ENCODE results near the gene PCDHA12. TPM values are rescaled to one million over a fixed set of nuclear protein-coding genes. Genes with fewer than 3 reads are reported as not detected.

Gene PCDHA12
- total and polyA plus RNA-seq, 10 donors: 0.06 to 0.79 (median 0.22) TPM; not detected in 5

DNA sequence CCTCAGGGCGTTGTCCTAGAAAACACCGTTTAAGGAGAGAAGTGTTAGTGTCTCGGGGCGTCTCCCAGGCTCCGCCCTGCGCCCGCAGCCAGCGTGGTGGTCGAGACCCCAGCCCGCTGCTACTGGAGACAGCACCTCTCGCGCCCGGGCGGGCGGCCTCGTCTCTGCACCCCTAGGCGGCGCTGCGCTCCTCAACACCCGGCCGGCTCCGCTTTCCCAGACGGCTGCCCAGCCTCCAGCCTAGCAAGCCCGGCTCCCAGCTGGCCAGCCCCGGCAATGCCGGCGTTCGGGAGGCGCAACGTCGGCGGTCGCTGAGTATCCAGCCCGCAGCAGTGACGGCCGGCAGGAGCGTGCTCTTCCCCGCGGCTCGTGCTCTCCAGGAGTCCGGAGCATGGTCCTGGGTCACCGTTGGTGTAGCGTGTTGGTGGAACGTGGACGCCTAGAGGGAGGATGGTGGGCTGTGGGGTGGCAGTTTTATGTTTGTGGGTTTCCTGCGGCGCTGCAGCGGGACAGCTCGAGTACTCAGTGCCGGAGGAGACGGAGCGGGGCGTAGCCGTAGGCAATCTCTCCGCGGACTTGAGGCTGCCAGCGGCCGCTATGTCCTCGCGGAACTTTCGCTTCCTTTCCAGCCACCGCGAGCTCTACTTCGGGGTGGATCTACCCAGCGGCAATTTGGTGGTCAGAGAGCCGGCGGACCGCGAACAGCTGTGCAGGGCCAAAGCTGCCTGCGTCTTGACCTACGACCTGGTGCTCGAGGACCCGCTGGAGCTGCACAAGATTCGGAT, 51.5 kb downstream of the PCDHA12 start:
- WGBS, 5 donors: 4 to 10% (median 5%) methylated on average over 28 to 74 of the region's 74 CpGs
- Histone ChIP-seq H3K4me3 (peak overlapping the region; percentile 25 to 70 (median 38)), H3K4me1 (peaks cover 4 to 19% (median 11%) of the 10 kb centered on the region in 6 donors), H3K27ac (peak overlapping the region in 5 of 8 donors; percentile 2 to 57 (median 27)), H3K27me3 (replicated peaks in 1 of 7) (peaks cover 0 to 77% (median 27%) of the 10 kb centered on the region in 7 donors), H3K36me3 (no peaks in the 10 kb centered on the region), H3K9me3 (peaks cover 0 to 28% (median 0%) of the 10 kb centered on the region in 8 donors)
- TF ChIP-seq, protein P1, sequence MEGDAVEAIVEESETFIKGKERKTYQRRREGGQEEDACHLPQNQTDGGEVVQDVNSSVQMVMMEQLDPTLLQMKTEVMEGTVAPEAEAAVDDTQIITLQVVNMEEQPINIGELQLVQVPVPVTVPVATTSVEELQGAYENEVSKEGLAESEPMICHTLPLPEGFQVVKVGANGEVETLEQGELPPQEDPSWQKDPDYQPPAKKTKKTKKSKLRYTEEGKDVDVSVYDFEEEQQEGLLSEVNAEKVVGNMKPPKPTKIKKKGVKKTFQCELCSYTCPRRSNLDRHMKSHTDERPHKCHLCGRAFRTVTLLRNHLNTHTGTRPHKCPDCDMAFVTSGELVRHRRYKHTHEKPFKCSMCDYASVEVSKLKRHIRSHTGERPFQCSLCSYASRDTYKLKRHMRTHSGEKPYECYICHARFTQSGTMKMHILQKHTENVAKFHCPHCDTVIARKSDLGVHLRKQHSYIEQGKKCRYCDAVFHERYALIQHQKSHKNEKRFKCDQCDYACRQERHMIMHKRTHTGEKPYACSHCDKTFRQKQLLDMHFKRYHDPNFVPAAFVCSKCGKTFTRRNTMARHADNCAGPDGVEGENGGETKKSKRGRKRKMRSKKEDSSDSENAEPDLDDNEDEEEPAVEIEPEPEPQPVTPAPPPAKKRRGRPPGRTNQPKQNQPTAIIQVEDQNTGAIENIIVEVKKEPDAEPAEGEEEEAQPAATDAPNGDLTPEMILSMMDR (IDR thresholded peaks at IDR 0.05 in 8 of 11, conservative IDR thresholded peaks at IDR 0.05 in 3 of 11): peak in 10 of 11 experiments; percentile 32 to 81 (median 65)
- no peak for TF ChIP-seq POLR2A (IDR thresholded peaks at IDR 0.05)
- TF ChIP-seq POLR2AphosphoS5 (IDR thresholded peaks at IDR 0.05): peak in 2 of 3 donors; percentile 44 to 59
- intact Hi-C loops (cut with DNase I; ENCODE audit: low total_unique reads): loop anchor here (2.0 kb wide), 1 partner anchor 110 kb away; no protein-coding TSS in a partner anchor
- DNase-seq: peak; percentile 83

DNA sequence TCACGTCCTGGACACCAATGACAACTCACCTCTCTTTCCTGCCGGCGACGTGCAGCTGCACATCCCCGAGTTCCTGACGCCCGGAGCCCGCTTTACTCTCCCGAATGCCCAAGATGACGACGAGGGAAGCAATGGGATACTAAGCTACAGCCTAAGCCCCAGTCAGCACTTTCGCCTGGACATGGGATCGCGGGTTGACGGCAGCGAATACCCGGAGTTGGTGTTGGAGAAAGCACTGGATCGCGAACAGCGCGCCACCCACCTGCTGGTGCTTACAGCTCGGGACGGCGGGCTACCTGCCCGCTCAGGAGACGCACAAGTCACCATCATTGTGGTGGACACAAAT, 52.1 kb downstream of the PCDHA12 start:
- 12 to 32% (median 15%) methylated on average over 17 to 26 of the region's 26 CpGs for WGBS, 5 donors
- H3K9me3 ChIP-seq: peaks cover 0 to 28% (median 0%) of the 10 kb centered on the region in 8 donors
- TF ChIP-seq POLR2AphosphoS5 (IDR thresholded peaks at IDR 0.05) (no peak), POLR2A (IDR thresholded peaks at IDR 0.05) (no peak)
- TF ChIP-seq, protein P1 (IDR thresholded peaks at IDR 0.05 in 8 of 11, conservative IDR thresholded peaks at IDR 0.05 in 3 of 11): no peak
- peaks cover 0 to 76% (median 27%) of the 10 kb centered on the region in 7 donors for H3K27me3 ChIP-seq (replicated peaks in 1 of 7)
- intact Hi-C loops (cut with DNase I; ENCODE audit: low total_unique reads): loop anchor here (2.0 kb wide), 1 partner anchor 110 kb away; no protein-coding TSS in a partner anchor
- H3K27ac ChIP-seq: peak overlapping the region in 3 of 8 donors; percentile 27 to 57 (median 55)
- no peak for DNase-seq
- H3K4me1 ChIP-seq: peaks cover 4 to 19% (median 11%) of the 10 kb centered on the region in 6 donors
- no peaks in the 10 kb centered on the region for H3K36me3 ChIP-seq
- H3K4me3 ChIP-seq: peak overlapping the region; percentile 25 to 70 (median 38)

Other genes with a start within 250 kb of the PCDHA12 start
- gene CD14, start 242.1 kb upstream of the PCDHA12 start, total RNA-seq: 100 to 1,000 TPM in 4 of 7 donors, 10 to 100 TPM in 3; 80.2 to 209 (median 101) TPM
- 10 to 100 TPM; 40.2 to 60.9 (median 48.9) TPM for gene CD14, start 242.1 kb upstream of the PCDHA12 start, polyA plus RNA-seq
- 10 to 100 TPM; 18.3 to 55.2 (median 24.5) TPM for gene TMCO6, start 235.9 kb upstream of the PCDHA12 start, total RNA-seq
- 10 to 100 TPM; 12.0 to 21.0 (median 18.2) TPM for gene TMCO6, start 235.9 kb upstream of the PCDHA12 start, polyA plus RNA-seq
- gene NDUFA2, start 227.7 kb upstream of the PCDHA12 start, total RNA-seq: 10 to 100 TPM; 35.1 to 61.4 (median 46.9) TPM
- 100 to 1,000 TPM; 211 to 237 (median 216) TPM for gene NDUFA2, start 227.7 kb upstream of the PCDHA12 start, polyA plus RNA-seq
- 100 to 1,000 TPM in 2 of 7 donors, 10 to 100 TPM in 5; 77.2 to 139 (median 90.4) TPM for gene IK, start 227.5 kb upstream of the PCDHA12 start, total RNA-seq
- 10 to 100 TPM; 61.1 to 68.0 (median 64.4) TPM for gene IK, start 227.5 kb upstream of the PCDHA12 start, polyA plus RNA-seq
- 10 to 100 TPM; 23.0 to 30.8 (median 25.7) TPM for gene WDR55, start 210.4 kb upstream of the PCDHA12 start, total RNA-seq
- gene WDR55, start 210.4 kb upstream of the PCDHA12 start, polyA plus RNA-seq: 10 to 100 TPM; 14.2 to 25.6 (median 21.6) TPM
- 1 to 10 TPM; 1.2 to 2.8 (median 1.8) TPM for gene DND1, start 201.7 kb upstream of the PCDHA12 start, total RNA-seq
- 1 to 10 TPM; 2.2 to 4.7 (median 3.8) TPM for gene DND1, start 201.7 kb upstream of the PCDHA12 start, polyA plus RNA-seq
- gene HARS1, start 183.9 kb upstream of the PCDHA12 start, total RNA-seq: 10 to 100 TPM; 41.9 to 53.9 (median 47.6) TPM
- gene HARS1, start 183.9 kb upstream of the PCDHA12 start, polyA plus RNA-seq: 10 to 100 TPM; 38.4 to 46.3 (median 45.5) TPM
- 10 to 100 TPM; 30.2 to 40.8 (median 37.2) TPM for gene HARS2, start 183.9 kb upstream of the PCDHA12 start, total RNA-seq
- gene HARS2, start 183.9 kb upstream of the PCDHA12 start, polyA plus RNA-seq: 10 to 100 TPM; 16.5 to 26.1 (median 24.1) TPM
- 10 to 100 TPM; 34.4 to 52.3 (median 43.1) TPM for gene ZMAT2, start 174.9 kb upstream of the PCDHA12 start, total RNA-seq
- gene ZMAT2, start 174.9 kb upstream of the PCDHA12 start, polyA plus RNA-seq: 10 to 100 TPM; 44.1 to 80.3 (median 57.8) TPM
- gene PCDHA1, start 89.2 kb upstream of the PCDHA12 start, total RNA-seq: not detected
- gene PCDHA1, start 89.2 kb upstream of the PCDHA12 start, polyA plus RNA-seq: under 1 TPM in 1 of 3 donors, not detected in 2; 0.05 TPM
- gene PCDHA2, start 80.5 kb upstream of the PCDHA12 start, total RNA-seq: under 1 TPM in 1 of 7 donors, not detected in 6; 0.09 TPM
- under 1 TPM in 1 of 3 donors, not detected in 2; 0.03 TPM for gene PCDHA2, start 80.5 kb upstream of the PCDHA12 start, polyA plus RNA-seq
- 1 to 10 TPM in 1 of 7 donors, under 1 TPM in 5, not detected in 1; 0.07 to 2.3 (median 0.61) TPM for gene PCDHA3, start 74.3 kb upstream of the PCDHA12 start, total RNA-seq
- gene PCDHA3, start 74.3 kb upstream of the PCDHA12 start, polyA plus RNA-seq: under 1 TPM in 2 of 3 donors, not detected in 1; 0.03 to 0.08 TPM
- gene PCDHA4, start 68.2 kb upstream of the PCDHA12 start, total RNA-seq: 1 to 10 TPM in 1 of 7 donors, under 1 TPM in 6; 0.13 to 1.2 (median 0.51) TPM
- gene PCDHA4, start 68.2 kb upstream of the PCDHA12 start, polyA plus RNA-seq: under 1 TPM in 1 of 3 donors, not detected in 2; 0.23 TPM
- under 1 TPM in 6 of 7 donors, not detected in 1; 0.09 to 0.46 (median 0.13) TPM for gene PCDHA5, start 53.7 kb upstream of the PCDHA12 start, total RNA-seq
- gene PCDHA5, start 53.7 kb upstream of the PCDHA12 start, polyA plus RNA-seq: under 1 TPM in 1 of 3 donors, not detected in 2; 0.03 TPM
- gene PCDHA6, start 47.3 kb upstream of the PCDHA12 start, total RNA-seq: under 1 TPM in 5 of 7 donors, not detected in 2; 0.14 to 0.85 (median 0.34) TPM
- under 1 TPM; 0.02 to 0.06 (median 0.04) TPM for gene PCDHA6, start 47.3 kb upstream of the PCDHA12 start, polyA plus RNA-seq
- gene PCDHA7, start 41.0 kb upstream of the PCDHA12 start, total RNA-seq: under 1 TPM in 5 of 7 donors, not detected in 2; 0.14 to 0.72 (median 0.43) TPM
- under 1 TPM; 0.03 to 0.41 (median 0.11) TPM for gene PCDHA7, start 41.0 kb upstream of the PCDHA12 start, polyA plus RNA-seq
- gene PCDHA8, start 34.1 kb upstream of the PCDHA12 start, total RNA-seq: under 1 TPM in 5 of 7 donors, not detected in 2; 0.11 to 0.52 (median 0.25) TPM
- gene PCDHA8, start 34.1 kb upstream of the PCDHA12 start, polyA plus RNA-seq: not detected
- under 1 TPM in 5 of 7 donors, not detected in 2; 0.13 to 0.98 (median 0.17) TPM for gene PCDHA9, start 26.9 kb upstream of the PCDHA12 start, total RNA-seq
- gene PCDHA9, start 26.9 kb upstream of the PCDHA12 start, polyA plus RNA-seq: not detected
- 1 to 10 TPM in 3 of 7 donors, under 1 TPM in 4; 0.34 to 1.4 (median 0.60) TPM for gene PCDHA10, start 19.4 kb upstream of the PCDHA12 start, total RNA-seq
- under 1 TPM in 2 of 3 donors, not detected in 1; 0.02 to 0.03 TPM for gene PCDHA10, start 19.4 kb upstream of the PCDHA12 start, polyA plus RNA-seq
- gene PCDHA11, start 6.4 kb upstream of the PCDHA12 start, total RNA-seq: under 1 TPM in 6 of 7 donors, not detected in 1; 0.11 to 0.79 (median 0.31) TPM
- gene PCDHA11, start 6.4 kb upstream of the PCDHA12 start, polyA plus RNA-seq: not detected
- under 1 TPM in 5 of 7 donors, not detected in 2; 0.22 to 0.79 (median 0.46) TPM for gene PCDHA13, start 6.8 kb downstream of the PCDHA12 start, total RNA-seq
- gene PCDHA13, start 6.8 kb downstream of the PCDHA12 start, polyA plus RNA-seq: under 1 TPM in 2 of 3 donors, not detected in 1; 0.20 to 0.21 TPM
- 1 to 10 TPM in 2 of 7 donors, under 1 TPM in 5; 0.13 to 1.2 (median 0.41) TPM for gene PCDHAC1, start 51.0 kb downstream of the PCDHA12 start, total RNA-seq
- gene PCDHAC1, start 51.0 kb downstream of the PCDHA12 start, polyA plus RNA-seq: under 1 TPM; 0.17 to 0.35 (median 0.23) TPM
- 1 to 10 TPM; 1.5 to 7.9 (median 3.9) TPM for gene PCDHAC2, start 91.2 kb downstream of the PCDHA12 start, total RNA-seq
- gene PCDHAC2, start 91.2 kb downstream of the PCDHA12 start, polyA plus RNA-seq: under 1 TPM; 0.15 to 0.26 (median 0.17) TPM
- not detected for gene PCDHB1, start 176.1 kb downstream of the PCDHA12 start, total RNA-seq
- gene PCDHB1, start 176.1 kb downstream of the PCDHA12 start, polyA plus RNA-seq: not detected
- gene PCDHB2, start 219.3 kb downstream of the PCDHA12 start, total RNA-seq: 1 to 10 TPM in 6 of 7 donors, under 1 TPM in 1; 0.98 to 2.0 (median 1.5) TPM
- gene PCDHB2, start 219.3 kb downstream of the PCDHA12 start, polyA plus RNA-seq: under 1 TPM; 0.12 to 0.29 (median 0.13) TPM
- gene PCDHB3, start 225.2 kb downstream of the PCDHA12 start, total RNA-seq: 1 to 10 TPM in 4 of 7 donors, under 1 TPM in 3; 0.34 to 3.1 (median 1.1) TPM
- under 1 TPM in 2 of 3 donors, not detected in 1; 0.08 to 0.26 TPM for gene PCDHB3, start 225.2 kb downstream of the PCDHA12 start, polyA plus RNA-seq
- gene PCDHB4, start 246.5 kb downstream of the PCDHA12 start, total RNA-seq: 1 to 10 TPM in 5 of 7 donors, under 1 TPM in 2; 0.77 to 2.6 (median 1.6) TPM
- gene PCDHB4, start 246.5 kb downstream of the PCDHA12 start, polyA plus RNA-seq: under 1 TPM; 0.09 to 0.32 (median 0.24) TPM

All from spleen (tissue), 11 donors.